GM20000 (cell line): Measurements from ENCODE around the gene NENF.

Experiments
- DNase-seq: peaks from one replicate; pipeline ENCODE4 v3.0.0; 2012; ENCODE audit warnings: low spot score
- TF ChIP-seq, protein P1 (sequence below): IDR thresholded peaks from 2 replicates; pipeline ENCODE4 v1.5.1; 2012; ENCODE audit warnings: mild to moderate bottlenecking, control low read depth; ENCODE audit errors: extremely low read depth, missing control alignments

NENF gene

DNA sequence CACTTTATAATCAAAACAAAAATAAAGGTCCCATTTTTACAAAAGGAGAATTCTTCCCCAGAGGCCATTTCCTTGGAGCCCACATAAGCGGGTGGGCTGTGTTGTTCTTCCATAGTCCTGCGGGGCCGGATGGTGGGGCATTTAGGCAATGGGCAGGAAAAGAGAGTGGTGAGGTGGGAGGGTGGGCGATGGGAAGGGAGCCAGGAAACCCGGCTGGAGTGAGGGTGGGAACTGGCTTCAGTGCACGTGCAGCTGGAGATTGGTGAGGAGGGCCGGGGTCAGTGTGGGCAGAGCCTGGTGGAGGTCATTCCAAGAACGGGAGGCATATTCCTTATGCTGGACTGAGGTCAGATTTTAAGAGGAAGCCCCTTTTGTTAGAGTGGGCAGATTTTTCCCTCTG is 13.6 kb downstream of the NENF start:
- TF ChIP-seq, protein P1, sequence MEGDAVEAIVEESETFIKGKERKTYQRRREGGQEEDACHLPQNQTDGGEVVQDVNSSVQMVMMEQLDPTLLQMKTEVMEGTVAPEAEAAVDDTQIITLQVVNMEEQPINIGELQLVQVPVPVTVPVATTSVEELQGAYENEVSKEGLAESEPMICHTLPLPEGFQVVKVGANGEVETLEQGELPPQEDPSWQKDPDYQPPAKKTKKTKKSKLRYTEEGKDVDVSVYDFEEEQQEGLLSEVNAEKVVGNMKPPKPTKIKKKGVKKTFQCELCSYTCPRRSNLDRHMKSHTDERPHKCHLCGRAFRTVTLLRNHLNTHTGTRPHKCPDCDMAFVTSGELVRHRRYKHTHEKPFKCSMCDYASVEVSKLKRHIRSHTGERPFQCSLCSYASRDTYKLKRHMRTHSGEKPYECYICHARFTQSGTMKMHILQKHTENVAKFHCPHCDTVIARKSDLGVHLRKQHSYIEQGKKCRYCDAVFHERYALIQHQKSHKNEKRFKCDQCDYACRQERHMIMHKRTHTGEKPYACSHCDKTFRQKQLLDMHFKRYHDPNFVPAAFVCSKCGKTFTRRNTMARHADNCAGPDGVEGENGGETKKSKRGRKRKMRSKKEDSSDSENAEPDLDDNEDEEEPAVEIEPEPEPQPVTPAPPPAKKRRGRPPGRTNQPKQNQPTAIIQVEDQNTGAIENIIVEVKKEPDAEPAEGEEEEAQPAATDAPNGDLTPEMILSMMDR = no peak
- no peak for DNase-seq

DNA sequence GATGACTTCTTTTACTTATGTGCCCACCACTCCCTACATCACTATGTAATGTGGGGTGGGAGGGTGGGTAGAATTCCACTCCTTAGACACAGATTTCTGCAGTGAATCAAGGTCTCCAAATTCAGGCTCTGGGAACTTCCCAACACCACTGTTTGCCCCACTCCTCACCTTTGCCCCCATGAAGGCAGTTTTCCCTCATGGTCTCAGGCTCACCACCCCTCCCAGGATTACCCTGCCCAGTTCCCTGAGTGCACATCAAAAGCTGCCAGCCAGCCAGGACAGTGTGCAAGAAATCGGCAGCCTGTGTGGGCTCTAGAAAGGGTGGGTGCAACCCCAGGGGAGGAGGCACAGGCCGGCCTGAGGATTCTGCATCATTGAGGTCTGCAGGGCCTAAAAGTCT is 14.8 kb downstream of the NENF start:
- TF ChIP-seq, protein P1 = no peak
- no peak for DNase-seq

- TF ChIP-seq, protein P1 = no peak
- DNase-seq = no peak
Measured at GRCh38 chr1:212450331-212450881, 17.7 kb downstream of the NENF start.

DNA sequence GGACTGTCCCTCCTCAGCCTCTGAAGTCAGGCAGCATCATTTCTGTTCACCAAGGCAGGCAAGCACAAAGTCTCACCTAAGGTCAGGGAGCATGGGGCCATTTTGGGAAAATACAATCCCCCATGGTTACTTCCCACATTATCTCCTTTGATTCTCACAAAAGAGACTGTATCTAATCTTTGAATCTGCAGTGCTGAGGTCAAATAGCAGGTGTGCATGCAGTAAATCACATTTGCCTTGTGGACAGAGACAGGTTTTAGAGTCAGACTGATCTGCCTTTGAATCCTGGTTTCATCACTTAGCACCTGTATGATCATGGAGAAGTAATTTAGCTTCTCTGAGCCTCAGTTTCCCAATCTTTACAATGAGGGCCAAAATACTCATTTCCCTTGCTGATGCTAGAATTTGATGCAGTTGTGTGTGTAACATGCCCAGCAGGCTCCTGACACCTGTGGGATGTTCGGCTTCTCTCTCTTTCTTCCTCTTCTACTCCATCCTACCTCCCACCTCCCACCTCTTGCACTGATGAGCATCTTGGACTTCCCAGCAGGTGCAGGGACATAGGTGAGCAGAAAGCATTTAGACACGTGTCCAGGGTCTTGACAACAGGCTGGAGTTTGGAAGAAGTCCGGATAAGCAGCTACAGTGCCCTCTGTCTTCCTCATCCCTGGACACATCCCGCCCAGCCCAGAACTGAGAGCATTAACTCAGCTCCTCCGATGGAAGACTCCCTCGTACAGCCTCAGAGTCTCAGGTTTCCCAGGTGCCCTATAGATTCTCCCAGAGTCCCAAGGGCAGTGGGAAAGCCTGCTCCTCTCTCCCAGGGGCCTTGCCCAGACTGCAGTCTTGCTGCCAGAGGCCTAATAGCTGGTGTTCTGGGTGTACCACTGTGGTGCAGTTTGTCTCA is 18.9 kb downstream of the NENF start:
- DNase-seq = no peak
- TF ChIP-seq, protein P1 = no peak

DNA sequence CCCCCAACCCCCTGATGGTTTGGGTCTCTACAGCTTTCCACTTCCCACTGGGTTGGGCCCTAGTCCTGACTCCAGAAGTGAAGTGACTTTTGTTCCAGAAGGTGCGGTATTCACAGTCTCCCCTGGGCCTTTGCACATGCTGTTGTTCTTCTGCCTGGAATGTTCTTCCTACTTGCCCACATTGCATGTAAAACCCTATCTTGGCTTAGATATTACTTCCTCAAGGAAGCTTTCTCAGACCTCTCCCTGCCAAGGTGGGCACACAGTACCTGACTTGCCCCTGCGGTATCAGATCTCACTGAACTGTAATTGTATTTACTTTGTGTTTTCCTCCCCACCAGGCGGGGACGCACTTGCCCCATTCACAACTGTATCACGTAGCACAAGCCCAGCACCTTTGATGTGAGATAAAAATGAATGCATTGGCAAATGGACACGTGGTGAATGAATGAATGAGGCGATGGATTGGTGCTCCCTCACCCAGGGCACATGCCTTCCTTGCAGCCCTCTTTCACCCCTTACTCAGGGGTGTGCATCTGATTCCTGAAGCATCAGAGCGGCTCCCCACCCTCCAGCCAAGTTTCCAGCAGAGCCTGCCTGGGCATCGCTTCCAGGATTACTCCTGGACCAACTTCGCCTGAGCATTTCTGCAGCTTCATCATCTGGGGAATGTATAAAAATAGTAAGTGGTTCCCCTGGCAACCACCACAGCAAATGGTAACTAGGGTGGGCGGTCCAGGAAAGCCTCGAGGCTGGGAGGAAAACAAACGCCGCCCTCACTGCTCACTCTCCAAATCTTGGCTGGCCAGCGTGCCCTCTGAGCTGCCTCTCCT is 19.8 kb downstream of the NENF start:
- DNase-seq = no peak
- TF ChIP-seq, protein P1 = no peak

GRCh38 chr1:212453156-212453857 is 20.6 kb downstream of the NENF start:
- TF ChIP-seq, protein P1 = no peak
- no peak for DNase-seq
